Naive B cell (primary cell): ENCODE data around the gene CDRT4. TPM values are rescaled to one million over a fixed set of nuclear protein-coding genes. Genes with fewer than 3 reads are reported as not detected.
"Not testable (repeated sequence)": the region's sequence is repeated elsewhere in the genome, so short reads cannot be mapped to it uniquely, and the experiment has no call there.

ENCODE experiments used
- ATAC-seq, 2 donors: fragments of 150-1000 bp; cut with Tn5 transposase; 2 replicates each; pipeline ENCODE4 v1.10.0; 2021; ENCODE audit warnings: low read depth in 2 of 2, mild to moderate bottlenecking in 2 of 2, moderate library complexity in 2 of 2
- DNase-seq: peaks from one replicate; pipeline ENCODE4 v3.0.0; 2022
- H3K27ac Mint-ChIP-seq, 6 donors: one replicate each; pipeline ENCODE4 v1.8.0; 2020 to 2022; ENCODE audit warnings: mild to moderate bottlenecking in 6 of 6, mixed read lengths in 6 of 6, moderate library complexity in 5 of 6, inconsistent platforms in 2 of 6
- H3K27me3 Mint-ChIP-seq, 3 donors: one replicate each; pipeline ENCODE4 v1.8.0; 2021 to 2022; ENCODE audit warnings: mixed read lengths in 3 of 3, mild to moderate bottlenecking in 1 of 3
- H3K36me3 Mint-ChIP-seq, 2 donors: one replicate each; pipeline ENCODE4 v1.8.0; 2020 to 2022; ENCODE audit warnings: mixed read lengths in 2 of 2, inconsistent platforms in 1 of 2, mild to moderate bottlenecking in 1 of 2
- H3K4me1 Mint-ChIP-seq, 3 donors: one replicate each; pipeline ENCODE4 v1.8.0; 2020 to 2022; ENCODE audit warnings: mixed read lengths in 3 of 3, inconsistent platforms in 1 of 3, mild to moderate bottlenecking in 1 of 3, moderate library complexity in 1 of 3
- H3K4me3 Mint-ChIP-seq, 8 donors: one replicate each; pipeline ENCODE4 v1.8.0; 2020 to 2022; ENCODE audit warnings: mild to moderate bottlenecking in 8 of 8, mixed read lengths in 8 of 8, moderate library complexity in 8 of 8, inconsistent platforms in 2 of 8
- H3K9me3 Mint-ChIP-seq, 7 donors: one replicate each; pipeline ENCODE4 v1.8.0; 2020 to 2022; ENCODE audit warnings: mixed read lengths in 7 of 7, mild to moderate bottlenecking in 5 of 7, inconsistent platforms in 2 of 7, moderate library complexity in 1 of 7
- polyA plus RNA-seq, 6 donors: library from polyadenylated mRNA; unstranded; fragments of 300-500 nt; fragmentation: Illumina TruSeq; gene quantifications; one replicate each; pipeline ENCODE4 v1.2.3, GENCODE V29; 2021; ENCODE audit warnings: low read depth in 6 of 6

The CDRT4 gene
- 1 to 10 TPM in 1 of 6 donors, under 1 TPM in 1, not detected in 4; 0.37 to 1.7 TPM for polyA plus RNA-seq

DNA sequence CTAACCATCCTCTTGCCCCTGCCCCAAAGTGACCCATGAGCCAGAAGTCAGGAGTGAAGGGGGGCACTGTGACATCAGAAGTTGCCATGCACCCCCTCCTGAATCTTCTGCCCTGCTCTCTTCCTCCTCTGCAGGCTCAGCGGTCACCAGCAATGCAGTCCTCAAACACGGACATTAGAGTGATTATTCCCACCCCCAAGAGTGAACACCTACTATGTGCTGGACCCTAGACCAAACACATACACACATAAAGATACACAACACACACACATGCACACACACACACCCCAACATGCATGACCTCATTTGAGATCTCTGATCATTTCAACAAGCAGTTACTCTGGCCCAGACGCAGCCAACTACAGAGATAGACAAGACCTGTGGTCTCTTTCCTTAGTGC is at the start of gene CDRT4:
Gene CDRT4, minus strand, starts transcription at position 30 of the 400 bp plus-strand sequence. CDS start 27,383 bp downstream, outside the sequence.
- Mint-ChIP-seq H3K27me3 (no peaks in the 10 kb centered on the region), H3K27ac (no peak within 1 kb of the TSS), H3K9me3 (peaks cover 0 to 7% (median 1%) of the 10 kb centered on the region in 7 donors), H3K36me3 (peaks cover 0 to 6% of the 10 kb centered on the region in 2 donors), H3K4me3 (no peak within 1 kb of the TSS), H3K4me1 (no peaks in the 10 kb centered on the region)
- DNase-seq = no peak
- ATAC-seq = no peak

DNA sequence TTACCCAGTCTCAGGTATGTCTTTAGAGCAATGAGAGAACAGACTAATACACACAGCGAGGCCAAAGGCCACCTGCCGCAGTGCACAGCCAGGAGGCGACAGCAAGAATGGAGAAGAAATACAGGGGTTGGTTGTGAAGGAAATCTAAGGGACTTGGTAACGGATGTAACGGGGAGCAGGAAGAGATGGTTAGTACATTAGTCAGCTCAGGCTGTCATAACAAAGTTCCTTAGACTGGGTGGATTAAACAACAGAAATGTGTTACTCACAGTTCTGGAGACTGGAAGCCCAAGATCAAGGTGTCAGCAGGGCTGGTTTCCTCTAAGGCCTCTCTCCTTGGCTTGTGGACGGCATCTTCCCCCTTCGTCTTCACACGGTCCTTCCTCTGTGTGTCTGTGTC is 48.7 kb upstream of the CDRT4 start:
- peaks cover 0 to 1% (median 0%) of the 10 kb centered on the region in 3 donors for H3K4me1 Mint-ChIP-seq
- no peak overlapping the region for H3K4me3 Mint-ChIP-seq
- ATAC-seq (no peak), DNase-seq (no peak)
- no peak overlapping the region for H3K27ac Mint-ChIP-seq
- peaks cover 15 to 24% of the 10 kb centered on the region in 2 donors for H3K36me3 Mint-ChIP-seq
- no peaks in the 10 kb centered on the region for H3K27me3 Mint-ChIP-seq
- H3K9me3 Mint-ChIP-seq = no peaks in the 10 kb centered on the region

DNA sequence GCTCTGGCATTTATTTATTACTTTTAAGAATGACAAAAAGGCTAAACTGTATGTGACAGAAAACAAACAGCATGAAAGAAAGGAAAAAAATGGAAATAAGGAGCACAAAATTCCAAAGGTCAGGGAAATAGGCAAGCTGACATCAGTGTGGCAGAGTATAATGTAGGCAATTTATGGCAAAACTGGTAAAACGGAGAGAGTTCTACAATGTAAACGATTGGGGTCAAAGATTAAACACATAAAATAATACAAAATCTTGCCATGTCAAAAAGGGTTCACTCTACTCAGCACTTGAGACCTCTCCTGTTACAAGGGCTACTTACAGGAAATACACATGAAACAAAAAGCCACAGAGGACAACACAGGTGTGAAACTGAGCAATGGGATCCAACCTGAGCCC is 47.0 kb upstream of the CDRT4 start:
- no peak for ATAC-seq
- Mint-ChIP-seq H3K4me3 (no peak overlapping the region), H3K27me3 (no peaks in the 10 kb centered on the region), H3K4me1 (peaks cover 0 to 4% (median 0%) of the 10 kb centered on the region in 3 donors), H3K36me3 (peaks cover 20 to 24% of the 10 kb centered on the region in 2 donors), H3K27ac (no peak overlapping the region), H3K9me3 (no peaks in the 10 kb centered on the region)
- no peak for DNase-seq

DNA sequence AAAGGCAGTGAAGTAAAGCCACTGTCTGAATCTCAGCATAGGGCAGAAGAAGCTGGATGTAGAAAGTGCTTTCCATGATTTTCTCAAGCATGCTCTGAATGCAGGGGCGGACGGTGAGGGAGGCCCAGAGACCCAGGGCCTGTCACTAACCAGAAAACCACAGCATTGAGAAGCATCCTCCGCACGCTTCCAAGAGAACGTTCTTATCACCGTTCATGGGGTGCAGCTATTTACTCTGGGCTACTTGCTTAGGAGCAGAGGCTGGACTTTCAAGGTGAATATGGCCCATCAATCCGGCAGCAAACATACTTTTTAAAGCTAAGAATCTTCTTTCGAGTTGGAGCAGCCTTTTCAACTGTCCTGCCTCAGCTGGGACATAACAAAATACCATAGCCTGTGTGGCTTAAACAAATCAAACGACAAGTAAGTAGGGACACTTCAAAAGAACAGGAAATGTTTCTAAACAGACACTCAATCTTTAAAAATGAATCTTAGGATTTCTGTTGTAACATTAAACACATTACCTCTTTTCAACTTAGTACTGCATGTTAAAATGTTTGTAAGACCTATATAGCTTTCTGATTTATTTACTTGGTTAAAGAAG is 46.5 kb upstream of the CDRT4 start:
- DNase-seq (no peak), ATAC-seq (no peak)
- H3K36me3 Mint-ChIP-seq = peaks cover 20 to 24% of the 10 kb centered on the region in 2 donors

DNA sequence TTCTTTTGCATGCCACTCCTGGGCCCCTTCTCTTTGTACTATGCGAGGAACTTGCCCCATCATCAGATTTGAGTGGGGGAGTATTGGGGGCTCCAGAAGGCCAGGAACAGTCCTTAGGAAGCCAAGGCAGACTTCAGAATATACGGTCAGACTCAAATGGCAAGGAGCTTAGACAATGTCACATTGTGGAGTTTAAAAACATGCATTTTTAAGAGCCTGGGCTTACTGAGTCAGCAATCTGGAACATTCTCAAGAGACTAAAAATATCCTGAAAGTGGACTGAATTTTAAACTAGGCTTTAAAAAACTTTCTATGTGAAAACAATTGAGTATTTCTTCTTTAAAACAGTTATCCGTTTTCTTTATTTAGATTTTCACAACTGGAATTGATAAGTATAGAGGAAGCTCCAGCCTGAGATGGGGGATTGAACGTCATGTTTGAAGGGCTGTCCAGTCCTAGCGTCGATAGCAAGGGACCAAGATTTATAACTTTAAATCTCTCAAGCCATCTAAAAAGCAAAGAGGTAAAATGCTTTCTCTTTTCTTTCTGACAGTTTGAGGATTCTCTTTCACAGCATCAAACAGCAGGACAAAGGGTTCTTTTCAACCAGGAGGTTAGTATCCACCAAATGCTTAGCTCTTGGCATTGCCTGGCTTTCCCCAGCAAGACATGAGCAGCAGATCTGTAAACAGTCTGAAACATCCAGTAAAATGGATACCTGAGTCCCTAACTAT is 45.8 kb upstream of the CDRT4 start:
- Mint-ChIP-seq H3K4me3 (peak overlapping the region in 1 of 8 donors; percentile 9), H3K36me3 (peaks cover 20 to 24% of the 10 kb centered on the region in 2 donors), H3K9me3 (no peaks in the 10 kb centered on the region), H3K4me1 (peaks cover 0 to 4% (median 0%) of the 10 kb centered on the region in 3 donors), H3K27ac (no peak overlapping the region), H3K27me3 (no peaks in the 10 kb centered on the region)
- DNase-seq (no peak), ATAC-seq (no peak)

More for the DNA sequence above, 46.5 kb upstream of the CDRT4 start:
- Mint-ChIP-seq H3K27ac (no peak overlapping the region), H3K4me1 (peaks cover 0 to 4% (median 0%) of the 10 kb centered on the region in 3 donors), H3K27me3 (no peaks in the 10 kb centered on the region), H3K9me3 (no peaks in the 10 kb centered on the region), H3K4me3 (peak overlapping the region in 1 of 8 donors; percentile 9)

DNA sequence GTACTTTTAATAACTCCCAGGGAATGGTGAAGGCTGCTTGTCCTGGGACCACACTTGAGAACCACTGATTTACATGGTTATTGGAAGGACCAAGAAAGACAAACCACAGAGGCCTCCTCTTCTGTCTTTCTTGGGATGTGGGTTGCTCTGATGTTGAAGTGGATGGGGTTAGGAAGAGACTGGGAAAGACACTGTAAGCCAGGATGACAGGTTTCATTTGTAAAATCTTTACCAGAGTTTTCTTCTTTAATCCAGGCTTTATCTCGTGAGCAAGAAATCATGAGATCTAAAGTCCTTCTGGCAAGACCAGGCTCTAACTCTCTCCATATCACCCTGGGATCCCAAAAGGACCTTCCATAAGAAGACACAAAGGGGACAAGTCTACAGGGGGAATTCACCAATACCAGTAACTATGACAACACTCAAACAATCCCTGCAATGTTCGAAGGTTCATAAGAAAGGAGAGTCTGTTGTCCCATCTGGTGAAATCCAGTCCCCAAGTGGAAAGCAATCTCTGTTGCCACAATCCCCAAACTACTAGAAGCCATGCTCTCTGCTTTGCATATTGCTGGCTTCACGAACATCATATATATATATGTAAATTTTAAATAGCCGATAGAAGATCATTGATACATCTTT is 44.8 kb upstream of the CDRT4 start:
- DNase-seq (no peak), ATAC-seq (no peak)
- Mint-ChIP-seq H3K9me3 (no peaks in the 10 kb centered on the region), H3K27ac (no peak overlapping the region), H3K4me1 (peaks cover 0 to 4% (median 0%) of the 10 kb centered on the region in 3 donors), H3K4me3 (no peak overlapping the region), H3K36me3 (peaks cover 20 to 23% of the 10 kb centered on the region in 2 donors), H3K27me3 (no peaks in the 10 kb centered on the region)

DNA sequence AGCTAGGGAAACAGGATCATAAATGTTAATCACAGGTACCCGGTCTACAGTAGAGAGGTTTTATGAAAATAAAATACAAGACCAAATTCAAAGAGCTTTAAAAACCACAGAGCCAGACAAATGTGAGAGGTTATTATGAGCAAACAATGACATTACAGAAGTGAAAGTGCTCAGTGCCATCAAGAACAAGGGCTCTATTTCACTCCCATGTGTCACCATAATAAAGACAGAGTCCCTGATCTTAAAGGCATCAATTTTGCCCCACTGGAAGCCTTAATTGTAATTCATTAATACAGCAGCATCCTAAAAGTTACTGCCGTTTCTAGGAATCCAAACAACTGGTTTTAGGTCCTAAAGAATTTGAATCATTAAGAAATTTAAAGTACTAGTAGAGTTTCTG is 43.7 kb upstream of the CDRT4 start:
- Mint-ChIP-seq H3K27me3 (no peaks in the 10 kb centered on the region), H3K4me1 (peaks cover 0 to 4% (median 0%) of the 10 kb centered on the region in 3 donors)

DNA sequence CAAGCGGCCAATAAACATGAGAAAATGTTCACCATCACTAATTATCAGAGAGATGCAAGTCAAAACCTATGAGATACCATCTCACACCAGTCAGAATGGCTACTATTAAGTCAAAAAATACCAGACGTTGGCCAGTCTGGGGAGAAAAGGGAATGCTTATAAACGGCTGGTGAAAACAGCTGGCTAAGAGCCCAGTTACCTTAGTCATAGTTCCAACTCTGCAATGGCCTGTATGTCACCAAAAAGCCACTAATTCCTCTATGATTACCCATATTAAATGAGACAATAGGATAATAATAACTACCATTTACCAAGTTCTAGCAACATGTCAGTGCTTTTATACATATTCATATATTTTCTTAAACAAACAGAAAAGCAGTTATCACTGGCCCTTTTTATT is 42.9 kb upstream of the CDRT4 start:
- DNase-seq = no peak
- H3K27me3 Mint-ChIP-seq = no peaks in the 10 kb centered on the region
- no peak overlapping the region for H3K27ac Mint-ChIP-seq
- peaks cover 0 to 4% (median 0%) of the 10 kb centered on the region in 3 donors for H3K4me1 Mint-ChIP-seq
- no peaks in the 10 kb centered on the region for H3K9me3 Mint-ChIP-seq
- H3K36me3 Mint-ChIP-seq = peaks cover 9 to 15% of the 10 kb centered on the region in 2 donors
- H3K4me3 Mint-ChIP-seq = no peak overlapping the region
- ATAC-seq = no peak

More for the DNA sequence above, 43.7 kb upstream of the CDRT4 start:
- Mint-ChIP-seq H3K27ac (peak overlapping the region in 1 of 6 donors; percentile 14), H3K4me3 (no peak overlapping the region), H3K9me3 (no peaks in the 10 kb centered on the region), H3K36me3 (peaks cover 16 to 22% of the 10 kb centered on the region in 2 donors)
- ATAC-seq = no peak
- DNase-seq = no peak

DNA sequence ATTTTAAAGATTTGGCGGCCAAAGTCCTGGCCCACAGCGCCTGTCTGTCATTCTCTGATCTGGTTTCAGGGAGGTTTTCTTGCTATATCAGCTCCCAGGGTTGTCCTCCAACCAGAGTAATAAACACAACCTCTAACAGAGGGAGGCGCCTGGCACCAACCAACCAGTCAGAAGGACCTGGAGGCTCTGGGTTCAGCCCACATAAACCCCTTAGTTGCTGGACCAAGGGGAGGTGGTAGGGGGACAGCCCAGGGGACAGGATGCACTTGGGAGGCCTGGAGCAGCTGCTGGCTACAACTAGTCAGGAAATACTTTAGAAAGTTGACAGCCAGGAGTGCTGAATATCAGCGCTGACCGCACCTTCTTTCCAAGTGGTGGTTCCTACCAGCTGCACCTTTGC is 41.7 kb upstream of the CDRT4 start:
- ATAC-seq = no peak
- no peaks in the 10 kb centered on the region for H3K27me3 Mint-ChIP-seq

DNA sequence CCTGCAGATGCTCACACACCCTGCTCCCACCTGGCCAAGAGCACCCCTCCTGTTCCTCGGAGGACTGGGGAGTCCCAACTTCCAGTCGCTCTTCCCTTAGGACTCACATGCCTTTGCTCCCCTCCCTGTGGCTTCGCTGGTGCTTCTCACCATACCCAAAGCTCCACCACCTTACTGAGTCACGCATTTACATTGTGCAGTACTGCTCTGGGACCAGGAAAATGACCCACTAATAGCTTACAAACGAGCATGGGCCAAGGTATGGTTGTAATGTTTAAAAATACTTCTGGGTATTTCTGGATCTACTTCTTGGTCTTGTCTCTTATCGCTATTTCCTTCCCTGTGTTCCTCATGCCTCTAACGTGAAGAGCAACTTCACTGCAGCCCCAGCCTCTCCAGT is 41.0 kb upstream of the CDRT4 start:
- Mint-ChIP-seq H3K4me3 (no peak overlapping the region), H3K27me3 (no peaks in the 10 kb centered on the region), H3K9me3 (no peaks in the 10 kb centered on the region), H3K27ac (no peak overlapping the region), H3K4me1 (peaks cover 2 to 9% (median 3%) of the 10 kb centered on the region in 3 donors), H3K36me3 (peaks cover 5 to 10% of the 10 kb centered on the region in 2 donors)
- no peak for ATAC-seq
- no peak for DNase-seq

More for the DNA sequence above, 41.7 kb upstream of the CDRT4 start:
- Mint-ChIP-seq H3K4me3 (no peak overlapping the region), H3K36me3 (peaks cover 5 to 10% of the 10 kb centered on the region in 2 donors), H3K27ac (no peak overlapping the region), H3K9me3 (no peaks in the 10 kb centered on the region), H3K4me1 (peaks cover 0 to 4% (median 0%) of the 10 kb centered on the region in 3 donors)
- no peak for DNase-seq

DNA sequence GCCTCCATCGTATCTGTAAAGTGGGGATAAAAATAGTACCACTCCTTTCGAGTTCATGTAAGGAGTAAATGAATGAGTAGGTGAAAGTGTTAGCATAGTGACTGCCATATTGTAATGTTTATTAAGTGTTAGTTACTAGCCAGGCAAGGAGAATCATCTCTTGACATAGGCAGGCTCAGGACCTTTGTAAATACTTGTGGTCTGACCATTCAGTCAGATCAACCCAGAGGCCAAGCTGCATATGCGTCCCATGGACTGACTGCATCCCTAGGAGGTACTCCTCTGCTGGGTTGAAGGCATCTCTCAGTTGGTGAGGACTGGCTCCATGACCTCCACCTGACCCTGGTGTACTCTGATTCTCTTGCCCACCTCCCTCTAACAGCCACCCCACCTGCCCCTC is 40.5 kb upstream of the CDRT4 start:
- Mint-ChIP-seq H3K36me3 (peaks cover 5 to 10% of the 10 kb centered on the region in 2 donors), H3K27me3 (peaks cover 0 to under 1% (median 0%) of the 10 kb centered on the region in 3 donors), H3K9me3 (no peaks in the 10 kb centered on the region), H3K4me1 (peaks cover 5 to 14% (median 8%) of the 10 kb centered on the region in 3 donors), H3K27ac (no peak overlapping the region), H3K4me3 (no peak overlapping the region)
- DNase-seq (no peak), ATAC-seq (no peak)

DNA sequence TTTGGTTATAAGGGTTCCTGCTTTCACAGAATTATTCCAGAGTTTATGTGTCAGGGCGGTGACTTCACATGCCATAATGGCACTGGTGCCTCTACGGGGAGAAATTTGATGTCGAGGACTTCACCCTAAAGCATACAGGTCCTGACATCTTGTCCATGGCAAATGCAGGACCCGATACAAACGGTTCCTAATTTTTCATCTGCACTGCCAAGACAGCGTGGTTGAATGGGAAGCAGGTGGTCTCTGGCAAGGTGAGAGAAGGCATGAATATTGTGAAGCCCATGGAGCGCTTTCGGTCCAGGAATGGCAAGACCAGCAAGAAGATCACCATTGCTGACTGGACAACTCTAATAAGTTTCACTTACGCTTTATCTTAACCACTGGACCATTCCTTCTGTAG is 39.6 kb upstream of the CDRT4 start:
- Mint-ChIP-seq H3K4me1 (peaks cover 10 to 20% (median 14%) of the 10 kb centered on the region in 3 donors), H3K9me3 (no peaks in the 10 kb centered on the region), H3K27me3 (peaks cover 0 to 5% (median 0%) of the 10 kb centered on the region in 3 donors), H3K27ac (no peak overlapping the region), H3K36me3 (peaks cover 5 to 10% of the 10 kb centered on the region in 2 donors), H3K4me3 (no peak overlapping the region)
- DNase-seq (no peak), ATAC-seq (no peak)

DNA sequence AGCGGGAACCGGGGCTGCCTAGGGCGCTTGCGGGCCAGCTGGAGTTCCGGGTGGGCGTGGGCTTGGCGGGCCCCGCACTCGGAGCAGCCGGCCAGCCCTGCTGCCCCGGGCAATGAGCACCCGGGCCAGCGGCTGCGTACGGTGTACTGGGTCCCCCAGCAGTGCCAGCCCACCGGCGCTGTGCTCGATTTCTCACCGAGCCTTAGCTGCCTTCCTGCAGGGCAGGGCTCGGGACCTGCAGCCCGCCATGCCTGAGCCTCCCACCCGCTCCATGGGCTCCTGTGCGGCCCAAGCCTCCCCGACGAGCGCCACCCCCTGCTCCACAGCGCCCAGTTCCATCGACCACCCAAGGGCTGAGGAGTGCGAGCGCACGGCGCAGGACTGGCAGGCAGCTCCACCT is 38.3 kb upstream of the CDRT4 start:
- not testable (repeated sequence) for DNase-seq, H3K9me3 Mint-ChIP-seq, H3K27ac Mint-ChIP-seq, ATAC-seq, H3K27me3 Mint-ChIP-seq, H3K4me3 Mint-ChIP-seq
- Mint-ChIP-seq H3K36me3 (peaks cover 5 to 10% of the 10 kb centered on the region in 2 donors), H3K4me1 (peaks cover 10 to 15% (median 14%) of the 10 kb centered on the region in 3 donors)
